HG02970 (cell line): ENCODE measurements around the gene CHN1.

ENCODE experiments used
- ATAC-seq: cut with Tn5 transposase; IDR thresholded peaks from one replicate; pipeline ENCODE4 v1.9.1; 2021; ENCODE audit warnings: mild to moderate bottlenecking, moderate library complexity, moderate number of reproducible peaks; ENCODE audit not compliant: unreplicated experiment, low FRiP score

CHN1 gene

GRCh38 chr2:174877751-174878150, 127.4 kb downstream of the CHN1 start:
- ATAC-seq, result no peak

- no peak for ATAC-seq
Measured at GRCh38 chr2:174877301-174877700, 127.9 kb downstream of the CHN1 start.

GRCh38 chr2:174874085-174874484, 131.1 kb downstream of the CHN1 start:
- ATAC-seq, result no peak

- ATAC-seq, result no peak
Measured at GRCh38 chr2:174873471-174873870, 131.7 kb downstream of the CHN1 start.

- no peak for ATAC-seq
Measured at GRCh38 chr2:174870787-174871186, 134.4 kb downstream of the CHN1 start.

GRCh38 chr2:174868878-174869277, 136.3 kb downstream of the CHN1 start:
- ATAC-seq, result no peak

- no peak for ATAC-seq
Measured at GRCh38 chr2:174866421-174866820, 138.8 kb downstream of the CHN1 start.

GRCh38 chr2:174863183-174863582, 142.0 kb downstream of the CHN1 start:
- no peak for ATAC-seq

- no peak for ATAC-seq
Measured at GRCh38 chr2:174859563-174860169, 145.5 kb downstream of the CHN1 start.

- no peak for ATAC-seq
Measured at GRCh38 chr2:174858745-174859144, 146.4 kb downstream of the CHN1 start.

- ATAC-seq, result no peak
Measured at GRCh38 chr2:174856447-174856846, 148.7 kb downstream of the CHN1 start.

GRCh38 chr2:174846941-174847938, 157.9 kb downstream of the CHN1 start:
- no peak for ATAC-seq

GRCh38 chr2:174846218-174846617, 159.0 kb downstream of the CHN1 start:
- no peak for ATAC-seq

- ATAC-seq, result no peak
Measured at GRCh38 chr2:174844295-174844708, 160.9 kb downstream of the CHN1 start.

- no peak for ATAC-seq
Measured at GRCh38 chr2:174842496-174842895, 162.7 kb downstream of the CHN1 start.

- ATAC-seq, result no peak
Measured at GRCh38 chr2:174841936-174842335, 163.2 kb downstream of the CHN1 start.

GRCh38 chr2:174841350-174841749, 163.8 kb downstream of the CHN1 start:
- no peak for ATAC-seq

- ATAC-seq, result no peak
Measured at GRCh38 chr2:174840436-174840835, 164.7 kb downstream of the CHN1 start.

- ATAC-seq, result no peak
Measured at GRCh38 chr2:174839662-174840061, 165.5 kb downstream of the CHN1 start.

- ATAC-seq, result no peak
Measured at GRCh38 chr2:174836995-174837390, 168.2 kb downstream of the CHN1 start.

- ATAC-seq, result no peak
Measured at GRCh38 chr2:174836377-174836994, 168.7 kb downstream of the CHN1 start.
